WTC11 (cell line): Measurements from ENCODE around the gene MYO7B.

Experiments used
- ATF1 ChIP-seq: sonication (generic); formaldehyde crosslinking; IDR thresholded peaks from 2 replicates; pipeline ENCODE4 v1.8.1; 2023; ENCODE audit warnings: mild to moderate bottlenecking, moderate library complexity, missing genetic modification reagents
- ATF3 ChIP-seq: sonication (generic); formaldehyde crosslinking; conservative IDR thresholded peaks from 2 replicates; pipeline ENCODE4 v1.8.1; 2022; ENCODE audit warnings: mild to moderate bottlenecking, missing genetic modification reagents
- CREB1 ChIP-seq: sonication (generic); formaldehyde crosslinking; IDR thresholded peaks from 2 replicates; pipeline ENCODE4 v1.8.0; 2023; ENCODE audit warnings: mild to moderate bottlenecking, missing genetic modification reagents
- CTCF ChIP-seq: fragments of 200-600 bp; IDR thresholded peaks from 2 replicates; pipeline ENCODE4 v1.8.0; 2022; ENCODE audit warnings: antibody characterized with exemption
- HMGA2 ChIP-seq: fragments of 250-450 bp; sonication (Bioruptor Pico); IDR thresholded peaks from 2 replicates; pipeline ENCODE4 v1.4.0; 2021; ENCODE audit warnings: mild to moderate bottlenecking, moderate library complexity
- KAT7 ChIP-seq: sonication (generic); formaldehyde crosslinking; IDR thresholded peaks from 2 replicates; pipeline ENCODE4 v1.8.1; 2023; ENCODE audit warnings: missing genetic modification reagents, mild to moderate bottlenecking, borderline replicate concordance
- MAX ChIP-seq: sonication (generic); formaldehyde crosslinking; IDR thresholded peaks from 2 replicates; pipeline ENCODE4 v1.8.0; 2022; ENCODE audit warnings: mild to moderate bottlenecking, missing genetic modification reagents
- NFYB ChIP-seq: sonication (generic); formaldehyde crosslinking; conservative IDR thresholded peaks from 2 replicates; pipeline ENCODE4 v1.8.0; 2022; ENCODE audit warnings: low read depth, missing genetic modification reagents
- PRDM15 ChIP-seq: sonication (generic); formaldehyde crosslinking; IDR thresholded peaks from 2 replicates; pipeline ENCODE4 v1.8.0; 2022; ENCODE audit warnings: missing genetic modification reagents
- PREB ChIP-seq: sonication (generic); formaldehyde crosslinking; IDR thresholded peaks from 2 replicates; pipeline ENCODE4 v1.8.1; 2022; ENCODE audit warnings: mild to moderate bottlenecking, missing genetic modification reagents, moderate library complexity, borderline replicate concordance
- TCF7 ChIP-seq: sonication (generic); formaldehyde crosslinking; IDR thresholded peaks from 2 replicates; pipeline ENCODE4 v1.8.0; 2022; ENCODE audit warnings: mild to moderate bottlenecking, low read depth, missing genetic modification reagents, moderate library complexity
- USF2 ChIP-seq: sonication (generic); formaldehyde crosslinking; IDR thresholded peaks from 2 replicates; pipeline ENCODE4 v1.8.1; 2023; ENCODE audit warnings: mild to moderate bottlenecking, missing genetic modification reagents, moderate library complexity
- ZNF263 ChIP-seq: sonication (generic); formaldehyde crosslinking; IDR thresholded peaks from 2 replicates; pipeline ENCODE4 v1.8.1; 2022; ENCODE audit warnings: low read depth, mild to moderate bottlenecking, moderate library complexity, missing genetic modification reagents

- TF ChIP-seq PRDM15 (CRISPR knock-in tag) (no peak), NFYB (CRISPR knock-in tag) (no peak), CTCF (no peak), HMGA2 (CRISPR knock-in tag) (no peak), KAT7 (CRISPR knock-in tag) (no peak), ZNF263 (CRISPR knock-in tag) (no peak), ATF3 (CRISPR knock-in tag) (no peak), MAX (CRISPR knock-in tag) (no peak), TCF7 (CRISPR knock-in tag) (no peak), ATF1 (CRISPR knock-in tag) (no peak), USF2 (no peak), PREB (no peak), CREB1 (CRISPR knock-in tag) (no peak)
Observed at GRCh38 chr2:127589841-127590240, 54.4 kb downstream of the MYO7B start.
